Kidney (tissue), 14 donors: ENCODE data around the gene NRTN. TPM values are rescaled to one million over a fixed set of nuclear protein-coding genes. Genes with fewer than 3 reads are reported as not detected.

ENCODE experiments used
- DNase-seq, 5 donors: peaks; one replicate each; pipeline ENCODE4 v3.0.0-alpha.2; 2013 to 2020
- FAIRE-seq: peaks from 2 replicates; lab custom pipeline; 2012; peaks lifted over from hg19 to GRCh38; lab: Jason Lieb, UNC
- H3K27ac ChIP-seq, 2 donors: one replicate each; pipeline ENCODE4 v1.7.0; 2013; ENCODE audit warnings: low read depth in 2 of 2, low read length in 2 of 2, inconsistent platforms in 1 of 2
- H3K27me3 ChIP-seq: one replicate; pipeline ENCODE4 v1.7.1; 2013; ENCODE audit warnings: low read length, inconsistent platforms; ENCODE audit not compliant: control insufficient read depth, insufficient read depth
- H3K36me3 ChIP-seq, 3 donors: one replicate each; pipeline versions ENCODE4 v1.7.0 to v1.7.1; 2013; ENCODE audit warnings: low read length in 3 of 3, control low read depth in 1 of 3, inconsistent platforms in 1 of 3; ENCODE audit not compliant: insufficient read depth in 3 of 3, control insufficient read depth in 2 of 3
- H3K4me1 ChIP-seq, 3 donors: one replicate each; pipeline versions ENCODE4 v1.7.0 to v1.7.1; 2013; ENCODE audit warnings: low read length in 3 of 3, inconsistent platforms in 1 of 3, low read depth in 1 of 3; ENCODE audit not compliant: control insufficient read depth in 2 of 3, insufficient read depth in 2 of 3
- H3K4me3 ChIP-seq, 3 donors: one replicate each; pipeline versions ENCODE4 v1.7.0 to v1.8.1; 2013; ENCODE audit warnings: low read length in 3 of 3, control low read depth in 1 of 3, inconsistent platforms in 1 of 3
- H3K9ac ChIP-seq, 3 donors: one replicate each; pipeline versions ENCODE4 v1.7.0 to v1.7.1; 2013; ENCODE audit warnings: low read length in 3 of 3, control low read depth in 1 of 3, inconsistent platforms in 1 of 3
- H3K9me3 ChIP-seq, 3 donors: one replicate each; pipeline versions ENCODE4 v1.7.0 to v1.7.1; 2013; ENCODE audit warnings: low read length in 3 of 3, control low read depth in 1 of 3, inconsistent platforms in 1 of 3; ENCODE audit not compliant: control insufficient read depth in 2 of 3, insufficient read depth in 1 of 3
- CTCF ChIP-seq: IDR thresholded peaks from 3 replicates; pipeline ENCODE4 v1.5.1; 2012; ENCODE audit warnings: mild to moderate bottlenecking, moderate library complexity, borderline replicate concordance; ENCODE audit not compliant: insufficient read depth; ENCODE audit errors: extremely low read depth
- intact Hi-C: fragments of 100-400 bp; cut with DNase I; formaldehyde crosslinking; loops from one replicate; pipeline ENCODE4 v1.11.1; 2022
- polyA plus RNA-seq: library from polyadenylated mRNA; stranded (reverse); fragments of 350-450 nt; fragmentation: Illumina TruSeq; extraction: RNeasy Lipid Tissue Mini Kit (QIAGEN cat#74804); gene quantifications from one replicate; pipeline ENCODE4 v1.2.3, GENCODE V29; 2014; ENCODE audit warnings: low read depth, low replicate concordance; ENCODE audit not compliant: insufficient read depth
- total RNA-seq: library from RNA; stranded (reverse); fragmentation: NEBNext Ultra II Directional; extraction: Animal tissue kit (Norgen Biotek cat#: 25700); gene quantifications from one replicate; pipeline ENCODE4 v1.2.1, GENCODE V29; 2021
- donor health status: control.
- donor health status: control.
- donor health status: control.
- donor health status: control.
- donor health status: control.
- donor health status: DM: yes; HTN: yes; CAD: no.
- donor health status: Normal renal cell carcinoma (clear cell type).

NRTN gene
- total and polyA plus RNA-seq, 2 donors from 2014 or later, result 3.5 to 5.8 TPM

GRCh38 chr19:5857203-5858081, 52.6 kb downstream of the NRTN start:
- intact Hi-C loops, result no loop called here
- Histone ChIP-seq H3K9me3 (no peaks in the 10 kb centered on the region), H3K4me1 (no peaks in the 10 kb centered on the region), H3K27ac (no peak overlapping the region), H3K9ac (no peak overlapping the region), H3K4me3 (no peak overlapping the region), H3K27me3 (no peaks in the 10 kb centered on the region), H3K36me3 (no peaks in the 10 kb centered on the region)
- no peak for FAIRE-seq
- no peak for DNase-seq
- TF ChIP-seq CTCF, result no peak

- Histone ChIP-seq H3K9ac (no peak overlapping the region), H3K27ac (no peak overlapping the region), H3K27me3 (no peaks in the 10 kb centered on the region), H3K36me3 (no peaks in the 10 kb centered on the region), H3K4me1 (no peaks in the 10 kb centered on the region), H3K4me3 (no peak overlapping the region), H3K9me3 (no peaks in the 10 kb centered on the region)
- DNase-seq (no peak), FAIRE-seq (no peak)
- intact Hi-C loops, result no loop called here
- no peak for TF ChIP-seq CTCF
These were observed 58.3 kb downstream of the NRTN start for GRCh38 chr19:5863030-5863665.

GRCh38 chr19:5864013-5864720, 59.3 kb downstream of the NRTN start:
- intact Hi-C loops, result no loop called here

More at GRCh38 chr19:5864013-5864720, 59.3 kb downstream of the NRTN start:
- no peaks in the 10 kb centered on the region for H3K36me3 ChIP-seq
- FAIRE-seq (no peak), DNase-seq (no peak)
- H3K4me3 ChIP-seq, result no peak overlapping the region
- H3K9ac ChIP-seq, result no peak overlapping the region
- no peak overlapping the region for H3K27ac ChIP-seq
- H3K9me3 ChIP-seq, result no peaks in the 10 kb centered on the region
- no peak for TF ChIP-seq CTCF
- no peaks in the 10 kb centered on the region for H3K27me3 ChIP-seq
- H3K4me1 ChIP-seq, result no peaks in the 10 kb centered on the region
